IMR-90 (cell line): ENCODE measurements around the gene LINC01488. TPM values are rescaled to one million over a fixed set of nuclear protein-coding genes. Genes with fewer than 3 reads are reported as not detected.

Experiments
- ATAC-seq: fragments of 200-7000 bp; cut with Tn5 transposase; 2 replicates; pipeline ENCODE4 v1.9.1; 2020; ENCODE audit warnings: low read depth, mild to moderate bottlenecking, moderate library complexity
- BruUV-seq: library from RNA; stranded (reverse); fragments of 400-500 nt; replicated peaks from 2 replicates; lab custom pipeline; 2021; lab: Mats Ljungman, UMichigan
- CTCF ChIA-PET: fragments of 300-600 bp; formaldehyde crosslinking; extraction: SDS; loops from one replicate; lab custom pipeline; 2021; ENCODE audit warnings: antibody characterized with exemption; lab: Yijun Ruan, JAX
- POLR2A ChIA-PET: fragments of 300-600 bp; sonication (Branson Sonifier 250); formaldehyde crosslinking; loops from one replicate; lab custom pipeline; 2022; ENCODE audit warnings: antibody characterized with exemption; ENCODE audit not compliant: unreplicated experiment; lab: Charles Lee
- DNase-seq: peaks from one replicate; pipeline ENCODE4 v3.0.0; 2013
- H2AFZ ChIP-seq: replicated peaks from 2 replicates; pipeline ENCODE3; 2013; ENCODE audit warnings: low read length, mild to moderate bottlenecking; ENCODE audit not compliant: poor library complexity
- H2AK5ac ChIP-seq: 2 replicates; pipeline ENCODE4 v1.6.1; 2013; ENCODE audit warnings: low read depth, low read length, inconsistent platforms
- H2AK9ac ChIP-seq: replicated peaks from 2 replicates; pipeline ENCODE3; 2013; ENCODE audit warnings: mild to moderate bottlenecking, low read depth, low read length, moderate library complexity; ENCODE audit not compliant: poor library complexity
- H2BK120ac ChIP-seq: 2 replicates; pipeline ENCODE4 v1.6.1; 2013; ENCODE audit warnings: low read depth, low read length, inconsistent platforms
- H2BK15ac ChIP-seq: 3 replicates; pipeline ENCODE4 v1.6.1; 2013; ENCODE audit warnings: low read depth, low read length, inconsistent platforms
- H2BK20ac ChIP-seq: 2 replicates; pipeline ENCODE4 v1.6.1; 2013; ENCODE audit warnings: low read depth, mild to moderate bottlenecking, inconsistent platforms, low read length, moderate library complexity
- H2BK5ac ChIP-seq: 2 replicates; pipeline ENCODE4 v1.6.1; 2013; ENCODE audit warnings: mild to moderate bottlenecking, low read depth, low read length, inconsistent platforms; ENCODE audit not compliant: poor library complexity, severe bottlenecking
- H3K14ac ChIP-seq: replicated peaks from 2 replicates; pipeline ENCODE4 v1.6.1; 2013; ENCODE audit warnings: low read depth, low read length, inconsistent platforms
- H3K18ac ChIP-seq: 2 replicates; pipeline ENCODE4 v1.6.1; 2013; ENCODE audit warnings: low read depth, low read length, control low read depth
- H3K23ac ChIP-seq: 2 replicates; pipeline ENCODE4 v1.6.1; 2013; ENCODE audit warnings: low read depth, low read length, inconsistent platforms
- H3K27ac ChIP-seq: 2 replicates; pipeline ENCODE4 v1.5.1; 2013; ENCODE audit warnings: mild to moderate bottlenecking, control low read depth, low read length; ENCODE audit not compliant: insufficient read depth
- H3K27me3 ChIP-seq: 2 replicates; pipeline ENCODE4 v1.6.1; 2013; ENCODE audit warnings: low read length; ENCODE audit not compliant: control insufficient read depth, insufficient read depth
- H3K36me3 ChIP-seq: 2 replicates; pipeline ENCODE4 v1.6.1; 2013; ENCODE audit warnings: low read length, mixed read lengths; ENCODE audit not compliant: control insufficient read depth, insufficient read depth
- H3K4ac ChIP-seq: 2 replicates; pipeline ENCODE4 v1.6.1; 2013; ENCODE audit warnings: low read depth, low read length, inconsistent platforms
- H3K4me1 ChIP-seq: 2 replicates; pipeline ENCODE4 v1.6.1; 2013; ENCODE audit warnings: low read length, mixed read lengths; ENCODE audit not compliant: control insufficient read depth, insufficient read depth
- H3K4me2 ChIP-seq: 2 replicates; pipeline ENCODE4 v1.6.1; 2013; ENCODE audit warnings: low read depth, mild to moderate bottlenecking, control low read depth, low read length, moderate library complexity
- H3K4me3 ChIP-seq: 2 replicates; pipeline ENCODE4 v1.5.1; 2013; ENCODE audit warnings: low read depth, mild to moderate bottlenecking, control low read depth, low read length, moderate library complexity; ENCODE audit not compliant: insufficient read depth
- H3K56ac ChIP-seq: 2 replicates; pipeline ENCODE4 v1.6.1; 2013; ENCODE audit warnings: low read length, inconsistent platforms; ENCODE audit not compliant: insufficient read depth; ENCODE audit errors: extremely low read depth
- H3K79me1 ChIP-seq, 2 experiments: 2 replicates each; pipeline ENCODE4 v1.6.1; 2013; ENCODE audit warnings: low read length in 2 of 2, inconsistent platforms in 1 of 2, low read depth in 1 of 2
- H3K9ac ChIP-seq: 2 replicates; pipeline ENCODE4 v1.6.1; 2013; ENCODE audit warnings: low read depth, low read length, control low read depth
- H3K9me1 ChIP-seq: 2 replicates; pipeline ENCODE4 v1.6.1; 2013; ENCODE audit warnings: low read length, inconsistent platforms; ENCODE audit not compliant: insufficient read depth
- H3K9me3 ChIP-seq: 2 replicates; pipeline ENCODE4 v1.6.1; 2013; ENCODE audit warnings: low read length; ENCODE audit not compliant: control insufficient read depth, insufficient read depth
- H4K20me1 ChIP-seq: 2 replicates; pipeline ENCODE4 v1.6.1; 2013; ENCODE audit warnings: low read length, inconsistent platforms; ENCODE audit not compliant: insufficient read depth
- H4K5ac ChIP-seq: 2 replicates; pipeline ENCODE4 v1.6.1; 2013; ENCODE audit warnings: mild to moderate bottlenecking, low read depth, low read length, control low read depth
- H4K8ac ChIP-seq, 2 experiments: 2 replicates each; pipeline ENCODE4 v1.6.1; 2013; ENCODE audit warnings: low read depth in 2 of 2, low read length in 2 of 2, control low read depth in 1 of 2, inconsistent platforms in 1 of 2
- H4K91ac ChIP-seq: 2 replicates; pipeline ENCODE4 v1.6.1; 2013; ENCODE audit warnings: low read depth, low read length, inconsistent platforms; ENCODE audit not compliant: insufficient read depth
- BHLHE40 ChIP-seq: fragments of 150-350 bp; IDR thresholded peaks from 2 replicates; pipeline ENCODE4 v1.6.1; 2016; ENCODE audit warnings: mild to moderate bottlenecking, low read depth, low read length
- CEBPB ChIP-seq: IDR thresholded peaks from 2 replicates; pipeline ENCODE4 v1.6.1; 2012; ENCODE audit warnings: low read depth, low read length, improper control_type of control experiment
- CHD1 ChIP-seq: IDR thresholded peaks from 2 replicates; pipeline ENCODE4 v1.6.1; 2012; ENCODE audit warnings: low read depth, low read length, improper control_type of control experiment
- CTCF ChIP-seq: conservative IDR thresholded peaks from 2 replicates; pipeline ENCODE4 v1.5.1; 2012; ENCODE audit warnings: mild to moderate bottlenecking, low read depth, low read length, improper control_type of control experiment
- ELK1 ChIP-seq: fragments of 150-350 bp; IDR thresholded peaks from 2 replicates; pipeline ENCODE4 v1.6.1; 2016; ENCODE audit warnings: low read depth, mild to moderate bottlenecking, low read length, moderate library complexity, borderline replicate concordance
- FOS ChIP-seq: fragments of 150-350 bp; IDR thresholded peaks from 2 replicates; pipeline ENCODE4 v1.6.1; 2016; ENCODE audit warnings: low read depth, low read length
- MAFK ChIP-seq: IDR thresholded peaks from 2 replicates; pipeline ENCODE4 v1.6.1; 2012; ENCODE audit warnings: low read depth, low read length, improper control_type of control experiment
- MAZ ChIP-seq: IDR thresholded peaks from 2 replicates; pipeline ENCODE4 v1.6.1; 2012; ENCODE audit warnings: low read depth, mild to moderate bottlenecking, low read length, improper control_type of control experiment, moderate library complexity, borderline replicate concordance
- MXI1 ChIP-seq: IDR thresholded peaks from 2 replicates; pipeline ENCODE4 v1.6.1; 2012; ENCODE audit warnings: low read depth, mild to moderate bottlenecking, low read length, moderate library complexity, borderline replicate concordance
- NFE2L2 ChIP-seq: fragments of 150-350 bp; IDR thresholded peaks from 2 replicates; pipeline ENCODE4 v1.6.1; 2016; ENCODE audit warnings: low read depth, mild to moderate bottlenecking, low read length
- POLR2A ChIP-seq: IDR thresholded peaks from 2 replicates; pipeline ENCODE4 v1.6.1; 2012; ENCODE audit warnings: mild to moderate bottlenecking, low read depth, low read length
- RFX5 ChIP-seq: IDR thresholded peaks from 2 replicates; pipeline ENCODE4 v1.8.0; 2012; ENCODE audit warnings: low read depth, mild to moderate bottlenecking, low read length, moderate library complexity
- SMC3 ChIP-seq: fragments of 150-350 bp; IDR thresholded peaks from 2 replicates; pipeline ENCODE4 v1.6.1; 2016; ENCODE audit warnings: low read depth, mild to moderate bottlenecking, antibody characterized with exemption, low read length, moderate library complexity
- WGBS, 2 experiments: methylation state at CpG; one replicate each; pipeline versions ENCODE4 v1.1.5 to v1.1.7; 2013; ENCODE audit warnings: missing lambda C conversion rate in 2 of 2; ENCODE audit not compliant: insufficient read length in 1 of 2; ENCODE audit errors: extremely low coverage in 2 of 2; 5-methylcytosine and 5-hydroxymethylcytosine counted together
- dilution Hi-C: fragments of 300-500 bp; cut with HindIII; formaldehyde crosslinking; loops from one replicate; pipeline ENCODE4 v1.14.3; 2018; ENCODE audit warnings: low sequenced_read_pairs; ENCODE audit not compliant: unreplicated experiment
- in situ Hi-C: fragments of 300-500 bp; cut with MboI; formaldehyde crosslinking; loops from 3 replicates; pipeline ENCODE4 v1.14.3; 2019; ENCODE audit warnings: low sequenced_read_pairs, inconsistent platforms, mixed read lengths
- intact Hi-C: fragments of 100-400 bp; cut with micrococcal nuclease; formaldehyde crosslinking; loops from 2 replicates; pipeline ENCODE4 v1.10.0; 2022
- polyA plus RNA-seq, 3 experiments: library from polyadenylated mRNA; depleted of rRNA; stranded (reverse); fragments of >200 nt; gene quantifications; 2 replicates each; pipeline ENCODE4 v1.2.3, GENCODE V29; 2012; ENCODE audit warnings: low replicate concordance in 1 of 3
- total RNA-seq: library from RNA; depleted of rRNA; stranded (reverse); fragments of >200 nt; gene quantifications from 2 replicates; pipeline ENCODE4 v1.2.3, GENCODE V29; 2012
- TF ChIP-seq, protein P1 (sequence below): fragments of 150-350 bp; IDR thresholded peaks from 2 replicates; pipeline ENCODE4 v1.6.1; 2017; ENCODE audit warnings: mild to moderate bottlenecking, antibody characterized with exemption, low read length, low read depth

Gene LINC01488
- total and polyA plus RNA-seq, 2 of the 4 experiments (the other 2 are of a cell fraction), result not detected

DNA sequence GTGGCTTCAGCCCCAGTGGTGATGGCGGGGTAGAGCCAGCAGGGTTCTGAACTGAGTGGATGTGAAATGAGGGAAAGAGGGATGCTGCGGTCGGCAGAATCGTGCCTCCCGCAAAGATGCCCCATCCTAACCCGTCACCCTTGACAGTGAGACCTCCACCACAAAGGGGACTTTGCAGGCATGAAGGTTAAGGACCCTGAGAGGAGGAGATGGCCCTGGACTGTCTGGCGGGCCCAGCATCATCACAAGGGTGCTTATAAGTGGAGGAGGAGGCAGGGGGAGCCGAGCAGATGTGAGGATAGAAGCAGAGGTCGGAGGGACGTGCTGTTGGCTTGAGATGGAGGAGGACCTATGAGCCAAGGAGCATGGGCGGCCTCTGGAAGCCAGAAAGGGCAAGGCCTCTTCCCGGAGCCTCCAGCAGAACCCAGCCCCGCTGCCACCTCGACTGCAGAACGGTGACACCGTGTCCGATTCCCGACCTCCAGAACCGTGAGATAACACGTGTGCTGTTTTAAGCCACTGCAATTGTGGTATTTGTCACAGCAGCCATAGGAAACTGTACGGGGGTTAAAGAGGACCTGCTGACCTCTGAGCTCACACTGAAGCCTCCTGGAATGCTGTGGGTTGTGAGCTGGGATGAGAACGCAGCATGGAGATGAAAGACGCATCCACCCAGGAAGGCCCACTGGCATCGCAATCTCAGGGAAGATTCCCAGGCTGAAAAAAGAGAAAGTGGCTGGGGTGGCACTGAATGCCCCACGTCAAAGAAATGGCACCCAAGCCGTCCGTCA lies 10.9 kb downstream of the LINC01488 start:
- peaks cover 11% of the 10 kb centered on the region for H3K9me1 ChIP-seq
- peaks cover 8% of the 10 kb centered on the region for H3K4me1 ChIP-seq
- peak overlapping the region; percentile 66 for H2AK5ac ChIP-seq
- no peaks in the 10 kb centered on the region for H4K20me1 ChIP-seq
- H3K27me3 ChIP-seq, result peaks cover 2% of the 10 kb centered on the region; the same call in 1 of the 2 replicates
- BruUV-seq, result no TSS peak
- no peak overlapping the region for H4K5ac ChIP-seq
- no peaks in the 10 kb centered on the region for H3K9me3 ChIP-seq
- no peak overlapping the region for H3K23ac ChIP-seq
- no peak overlapping the region for H3K4me3 ChIP-seq
- TF ChIP-seq, protein P1, sequence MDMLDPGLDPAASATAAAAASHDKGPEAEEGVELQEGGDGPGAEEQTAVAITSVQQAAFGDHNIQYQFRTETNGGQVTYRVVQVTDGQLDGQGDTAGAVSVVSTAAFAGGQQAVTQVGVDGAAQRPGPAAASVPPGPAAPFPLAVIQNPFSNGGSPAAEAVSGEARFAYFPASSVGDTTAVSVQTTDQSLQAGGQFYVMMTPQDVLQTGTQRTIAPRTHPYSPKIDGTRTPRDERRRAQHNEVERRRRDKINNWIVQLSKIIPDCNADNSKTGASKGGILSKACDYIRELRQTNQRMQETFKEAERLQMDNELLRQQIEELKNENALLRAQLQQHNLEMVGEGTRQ, result no peak
- no peak for TF ChIP-seq ELK1
- no peak for TF ChIP-seq CEBPB
- TF ChIP-seq MXI1, result no peak
- no peak for TF ChIP-seq NFE2L2
- TF ChIP-seq FOS, result no peak
- no peak for TF ChIP-seq BHLHE40
- no peak for TF ChIP-seq CHD1
- TF ChIP-seq MAZ, result no peak
- no peak for TF ChIP-seq POLR2A
- no peak for TF ChIP-seq MAFK
- no peak for TF ChIP-seq SMC3
- no peak for TF ChIP-seq CTCF
- TF ChIP-seq RFX5, result no peak
- no peak overlapping the region for H2BK20ac ChIP-seq
- dilution Hi-C loops, result no loop called here
- no peaks in the 10 kb centered on the region for H3K36me3 ChIP-seq
- no peak overlapping the region for H2AFZ ChIP-seq
- H2BK120ac ChIP-seq, result no peak overlapping the region
- no peak overlapping the region for H3K18ac ChIP-seq
- POLR2A ChIA-PET, result no interaction called here
- no peak overlapping the region for H3K27ac ChIP-seq
- H2AK9ac ChIP-seq, result no peak overlapping the region
- no peak overlapping the region for H2BK5ac ChIP-seq
- ATAC-seq (no peak), DNase-seq (peak; percentile 41)
- peak overlapping the region; percentile 48; the same call in 1 of the 2 replicates for H3K4ac ChIP-seq
- no peak overlapping the region for H3K14ac ChIP-seq
- no peak overlapping the region for H3K4me2 ChIP-seq
- CTCF ChIA-PET, result no interaction called here
- in situ Hi-C loops, result no loop called here
- no peak overlapping the region for H3K9ac ChIP-seq
- H3K79me1 ChIP-seq, result peaks cover 0 to 6% of the 10 kb centered on the region in 2 experiments; a peak in 1 of 4 replicates
- intact Hi-C loops, result no loop called here
- no peak overlapping the region for H3K56ac ChIP-seq
- no peak overlapping the region for H4K8ac ChIP-seq
- H4K91ac ChIP-seq, result no peak overlapping the region
- H2BK15ac ChIP-seq, result peak overlapping the region; percentile 48; the same call in 1 of the 3 replicates
- WGBS, 2 experiments, result 82% methylated on average over 7 of the region's 27 CpGs; no CpG with 5 or more reads in 1 of the 2 experiments
